ENCODE measurements around the gene S1PR4. TPM values are rescaled to one million over a fixed set of nuclear protein-coding genes. Genes with fewer than 3 reads are reported as not detected.

The S1PR4 gene
- total and polyA plus RNA-seq, 2 of the 8 experiments (the other 6 are each of a cell fraction or from before 2014, with no cell fraction given): not detected

- Histone ChIP-seq H3K27ac (ENCODE audit: low read depth, low read length) (no peak overlapping the region), H3K23ac (ENCODE audit: insufficient read length) (peak overlapping the region; percentile 57), H2BK15ac (ENCODE audit: low read length) (0 out of 2 replicates have a peak overlapping the region, but pooled peaks have one; percentile 61), H3K4me3 (ENCODE audit: extremely low read depth in 1 of 4, insufficient read depth in 2 of 4, low read depth in 3 of 4, low read length in 4 of 4) (no peak overlapping the region), H4K8ac (ENCODE audit: extremely low read depth, insufficient read depth, low read length) (no peak overlapping the region), H4K91ac (replicated peaks; ENCODE audit: insufficient read length, low read length) (peak overlapping the region; percentile 54), H3K4me2 (ENCODE audit: insufficient read depth in 1 of 2, low read depth in 2 of 2, low read length in 2 of 2) (no peak overlapping the region), H3K18ac (ENCODE audit: extremely low read depth, low read length) (no peak overlapping the region), H4K20me1 (replicated peaks in 1 of 2; ENCODE audit: control insufficient read depth in 1 of 2, insufficient read depth in 2 of 2, low read length in 2 of 2) (peaks cover 0 to 11% of the 10 kb centered on the region in 2 experiments), H2BK5ac (ENCODE audit: low read depth, low read length) (0 out of 2 replicates have a peak overlapping the region, but pooled peaks have one; percentile 66), H3K23me2 (ENCODE audit: low read depth, low read length) (peaks cover 10% of the 10 kb centered on the region; the same call in 1 of the 2 replicates), H3K56ac (replicated peaks; ENCODE audit: insufficient read length, low read depth, low read length) (no peak overlapping the region), H3K36me3 (ENCODE audit: control insufficient read depth in 2 of 4, insufficient read depth in 4 of 4, low read length in 3 of 4) (no peaks in the 10 kb centered on the region), H2AK5ac (ENCODE audit: low read depth, low read length) (no peak overlapping the region), H2BK12ac (ENCODE audit: low read depth, low read length) (no peak overlapping the region), H3K79me1 (ENCODE audit: low read depth, low read length) (no peaks in the 10 kb centered on the region), H3K4me1 (replicated peaks in 1 of 4; ENCODE audit: control insufficient read depth in 3 of 4, insufficient read depth in 4 of 4, low read length in 3 of 4) (peaks cover 0 to 5% (median 2%) of the 10 kb centered on the region in 4 experiments; a peak in 1 of 7 replicates), H4K5ac (ENCODE audit: insufficient read length, low read depth, low read length) (no peak overlapping the region), H2BK120ac (replicated peaks; ENCODE audit: low read depth, low read length) (no peak overlapping the region), H3K4ac (replicated peaks; ENCODE audit: insufficient read length, low read depth, low read length) (no peak overlapping the region), H3K9me3 (ENCODE audit: insufficient read depth in 2 of 2, low read depth in 1 of 2, low read length in 1 of 2) (no peaks in the 10 kb centered on the region), H2BK20ac (ENCODE audit: low read length) (peak overlapping the region; percentile 34; the same call in 1 of the 2 replicates), H2AFZ (ENCODE audit: low read length) (no peak overlapping the region), H3K9ac (replicated peaks in 1 of 4; ENCODE audit: extremely low read depth in 1 of 4, low read depth in 3 of 4, low read length in 3 of 4) (peak overlapping the region in 1 of 4 experiments; percentile 66; a peak in 2 of 7 replicates), H3K27me3 (replicated peaks in 1 of 4; ENCODE audit: control insufficient read depth in 3 of 4, extremely low read depth in 1 of 4, insufficient read depth in 3 of 4, low read length in 3 of 4) (no peaks in the 10 kb centered on the region; a peak in 1 of 7 replicates), H3K14ac (ENCODE audit: insufficient read length) (no peak overlapping the region), H3K79me2 (ENCODE audit: control insufficient read depth in 1 of 2, insufficient read depth in 2 of 2, low read length in 2 of 2) (no peaks in the 10 kb centered on the region)
- TF ChIP-seq KDM1A (IDR thresholded peaks at IDR 0.05; ENCODE audit: borderline replicate concordance, low read length) (peak; percentile 31; the same call in 1 of the 2 replicates), TAF7 (optimal IDR thresholded peaks at IDR 0.05; ENCODE audit: borderline replicate concordance, low read depth, low read length) (no peak)
- ChIA-PET CTCF (ENCODE audit: partially characterized antibody) (interaction anchor here (0.6 to 1.0 kb wide), 4 partner anchors 13 to 116 kb away, joined by 3 to 6 read pairs (median 4); no protein-coding TSS in a partner anchor), POLR2A (ENCODE audit: partially characterized antibody) (no interaction called here)
- FAIRE-seq (no peak), DNase-seq (ENCODE audit: low read depth in 1 of 2, low spot score in 2 of 2) (no peak)
- 89% methylated on average over 6 of the region's 6 CpGs; no CpG with 5 or more reads in 1 of the 2 experiments for WGBS, 2 experiments (ENCODE audit: extremely low coverage in 1 of 2, insufficient coverage in 1 of 2, insufficient read length in 1 of 2, insufficient replicate concordance in 2 of 2, low coverage in 1 of 2, low lambda C conversion rate in 2 of 2, missing lambda C conversion rate in 1 of 2)
These were observed 29.5 kb upstream of the S1PR4 start for GRCh38 chr19:3149089-3149488.
